Mucosa of descending colon (tissue), 3 donors: ENCODE measurements around the gene INVS. TPM values are rescaled to one million over a fixed set of nuclear protein-coding genes. Genes with fewer than 3 reads are reported as not detected.

Experiments
- ATAC-seq: fragments of 200-7000 bp; cut with Tn5 transposase; one replicate; pipeline ENCODE4 v1.9.1; 2020; ENCODE audit warnings: mild to moderate bottlenecking, moderate library complexity
- DNase-seq, 3 donors: peaks; one replicate each; pipeline ENCODE4 v3.0.0-alpha.2; 2020
- H3K36me3 ChIP-seq: fragments of 200-600 bp; one replicate; pipeline ENCODE4 v1.8.0; 2021; ENCODE audit warnings: low read depth, mild to moderate bottlenecking
- H3K4me1 ChIP-seq: fragments of 200-600 bp; one replicate; pipeline ENCODE4 v1.8.0; 2021; ENCODE audit warnings: low read depth, mild to moderate bottlenecking
- H3K4me3 ChIP-seq: fragments of 200-600 bp; one replicate; pipeline ENCODE4 v1.8.0; 2021; ENCODE audit warnings: mild to moderate bottlenecking
- H3K9me3 ChIP-seq: fragments of 200-600 bp; one replicate; pipeline ENCODE4 v1.8.0; 2021; ENCODE audit warnings: mild to moderate bottlenecking
- CTCF ChIP-seq: fragments of 200-600 bp; IDR thresholded peaks from one replicate; pipeline ENCODE4 v1.8.0; 2022; ENCODE audit warnings: antibody characterized with exemption, mild to moderate bottlenecking
- intact Hi-C, 2 donors: fragments of 100-400 bp; cut with DNase I in 1 of 2; cut with micrococcal nuclease in 1 of 2; formaldehyde crosslinking; loops; one replicate each; pipeline versions ENCODE4 v1.11.0 to v1.11.1; 2022; cut with DNase I, micrococcal nuclease
- total RNA-seq, 3 donors: library from RNA; stranded (reverse); fragmentation: NEBNext Ultra II Directional in 2 of 3; extraction: Animal tissue kit (Norgen Biotek cat#: 25700) in 2 of 3; gene quantifications; one replicate each; pipeline versions ENCODE4 v1.2.1 to v1.2.4, GENCODE V29; 2021 to 2023
- donor health status: DM: no; HTN: no; CAD: no; lungs with moderate emphysema.
- donor health status: DM: no; HTN: no; CAD: no.
- donor health status: DM: no; HTN: yes; CAD: no.

The INVS gene
- total RNA-seq, 3 donors from 2014 or later, result 16.8 to 24.0 (median 19.3) TPM

- no peak for ATAC-seq
- Histone ChIP-seq H3K4me3 (no peak overlapping the region), H3K9me3 (no peaks in the 10 kb centered on the region), H3K36me3 (no peaks in the 10 kb centered on the region), H3K4me1 (no peaks in the 10 kb centered on the region)
- no peak for DNase-seq
- intact Hi-C loops, result no loop called here
- TF ChIP-seq CTCF, result no peak
Observed at GRCh38 chr9:100082782-100083181, 16.3 kb upstream of the INVS start.

- no peak for TF ChIP-seq CTCF
Observed at GRCh38 chr9:100083448-100084127, 15.5 kb upstream of the INVS start.

GRCh38 chr9:100084128-100084453 lies 15.0 kb upstream of the INVS start:
- Histone ChIP-seq H3K36me3 (no peaks in the 10 kb centered on the region), H3K9me3 (no peaks in the 10 kb centered on the region), H3K4me1 (no peaks in the 10 kb centered on the region), H3K4me3 (no peak overlapping the region)
- ATAC-seq (peak; percentile 15), DNase-seq (no peak)
- TF ChIP-seq CTCF, result no peak
- intact Hi-C loops, result no loop called here

More at GRCh38 chr9:100083448-100084127, 15.5 kb upstream of the INVS start:
- no peaks in the 10 kb centered on the region for H3K36me3 ChIP-seq
- DNase-seq, result no peak
- no peak for ATAC-seq
- intact Hi-C loops, result no loop called here
- no peaks in the 10 kb centered on the region for H3K9me3 ChIP-seq
- H3K4me1 ChIP-seq, result no peaks in the 10 kb centered on the region
- H3K4me3 ChIP-seq, result no peak overlapping the region

- H3K9me3 ChIP-seq, result no peaks in the 10 kb centered on the region
- ATAC-seq, result peak; percentile 41
- H3K4me1 ChIP-seq, result no peaks in the 10 kb centered on the region
- H3K36me3 ChIP-seq, result no peaks in the 10 kb centered on the region
- TF ChIP-seq CTCF, result no peak
- H3K4me3 ChIP-seq, result no peak overlapping the region
- intact Hi-C loops, result no loop called here
- no peak for DNase-seq
Observed at GRCh38 chr9:100084734-100085133, 14.3 kb upstream of the INVS start.

- Histone ChIP-seq H3K4me3 (no peak overlapping the region), H3K9me3 (no peaks in the 10 kb centered on the region), H3K4me1 (no peaks in the 10 kb centered on the region), H3K36me3 (no peaks in the 10 kb centered on the region)
- no peak for TF ChIP-seq CTCF
- DNase-seq, result no peak
- no peak for ATAC-seq
- intact Hi-C loops, result no loop called here
Observed at GRCh38 chr9:100086097-100086635, 12.9 kb upstream of the INVS start.
